ENCODE data around the gene RASAL2.

GRCh38 chr1:178411756-178412399 lies 318.0 kb downstream of the RASAL2 start:
- TF ChIP-seq CTCF (IDR thresholded peaks at IDR 0.05) (no peak), POLR2A (IDR thresholded peaks at IDR 0.05) (no peak)
